ENCODE results near the gene ITPR3. TPM values are rescaled to one million over a fixed set of nuclear protein-coding genes. Genes with fewer than 3 reads are reported as not detected.
A peak's percentile ranks its signal among the peaks of the same experiment; 100 is the strongest.

ITPR3 gene
- total RNA-seq, 2 donors from 2014 or later = 29.6 to 33.3 TPM

GRCh38 chr6:33668328-33668727 lies 47.2 kb downstream of the ITPR3 start:
- Histone ChIP-seq H3K27me3 (ENCODE audit: control insufficient read depth, insufficient read depth, low read length, poor library complexity, severe bottlenecking) (no peaks in the 10 kb centered on the region), H3K4me3 (ENCODE audit: low read length) (no peak overlapping the region), H3K36me3 (ENCODE audit: control insufficient read depth, insufficient read depth, low read length) (peaks cover 4% of the 10 kb centered on the region), H3K9ac (ENCODE audit: extremely low read depth, low read length, poor library complexity, severe bottlenecking) (no peak overlapping the region), H3K27ac (ENCODE audit: low read depth, low read length) (no peak overlapping the region), H3K4me1 (ENCODE audit: control insufficient read depth, insufficient read depth, low read length) (no peaks in the 10 kb centered on the region), H3K9me3 (ENCODE audit: control insufficient read depth, low read length) (no peaks in the 10 kb centered on the region)
- WGBS, 2 experiments (ENCODE audit: insufficient coverage in 1 of 2, insufficient read length in 1 of 2) = 93% methylated on average over 7 to 8 of the region's 8 CpGs
- H3K4me3 Mint-ChIP-seq = no peak overlapping the region
- H3K9me3 Mint-ChIP-seq = no peaks in the 10 kb centered on the region
- peaks cover 32% of the 10 kb centered on the region for H3K36me3 Mint-ChIP-seq (ENCODE audit: low read depth)
- H3K4me1 Mint-ChIP-seq = no peaks in the 10 kb centered on the region
- no peak for DNase-seq
- TF ChIP-seq CTCF (conservative IDR thresholded peaks at IDR 0.05) = no peak
- H3K27me3 Mint-ChIP-seq (ENCODE audit: insufficient read depth) = no peaks in the 10 kb centered on the region
- H3K27ac Mint-ChIP-seq = no peak overlapping the region

GRCh38 chr6:33668914-33669313 lies 47.8 kb downstream of the ITPR3 start:
- no peak overlapping the region for H3K9ac ChIP-seq (ENCODE audit: extremely low read depth, low read length, poor library complexity, severe bottlenecking)
- WGBS, 2 experiments (ENCODE audit: insufficient coverage in 1 of 2, insufficient read length in 1 of 2) = 80 to 86% methylated on average over 11 to 17 of the region's 17 CpGs
- Mint-ChIP-seq H3K4me1 (no peaks in the 10 kb centered on the region), H3K27me3 (ENCODE audit: insufficient read depth) (no peaks in the 10 kb centered on the region), H3K4me3 (no peak overlapping the region), H3K9me3 (no peaks in the 10 kb centered on the region), H3K36me3 (ENCODE audit: low read depth) (peaks cover 36% of the 10 kb centered on the region), H3K27ac (no peak overlapping the region)
- H3K27me3 ChIP-seq (ENCODE audit: control insufficient read depth, insufficient read depth, low read length, poor library complexity, severe bottlenecking) = no peaks in the 10 kb centered on the region
- H3K4me1 ChIP-seq (ENCODE audit: control insufficient read depth, insufficient read depth, low read length) = no peaks in the 10 kb centered on the region
- no peak overlapping the region for H3K27ac ChIP-seq (ENCODE audit: low read depth, low read length)
- H3K36me3 ChIP-seq (ENCODE audit: control insufficient read depth, insufficient read depth, low read length) = peaks cover 8% of the 10 kb centered on the region
- TF ChIP-seq CTCF (conservative IDR thresholded peaks at IDR 0.05) = no peak
- no peaks in the 10 kb centered on the region for H3K9me3 ChIP-seq (ENCODE audit: control insufficient read depth, low read length)
- peak; percentile 70 for DNase-seq
- H3K4me3 ChIP-seq (ENCODE audit: low read length) = no peak overlapping the region

GRCh38 chr6:33670086-33670660 lies 49.1 kb downstream of the ITPR3 start:
- Mint-ChIP-seq H3K9me3 (no peaks in the 10 kb centered on the region), H3K4me1 (no peaks in the 10 kb centered on the region), H3K36me3 (ENCODE audit: low read depth) (peaks cover 40% of the 10 kb centered on the region), H3K4me3 (no peak overlapping the region), H3K27me3 (ENCODE audit: insufficient read depth) (no peaks in the 10 kb centered on the region), H3K27ac (no peak overlapping the region)
- Histone ChIP-seq H3K9me3 (ENCODE audit: control insufficient read depth, low read length) (no peaks in the 10 kb centered on the region), H3K27me3 (ENCODE audit: control insufficient read depth, insufficient read depth, low read length, poor library complexity, severe bottlenecking) (no peaks in the 10 kb centered on the region), H3K4me1 (ENCODE audit: control insufficient read depth, insufficient read depth, low read length) (no peaks in the 10 kb centered on the region), H3K9ac (ENCODE audit: extremely low read depth, low read length, poor library complexity, severe bottlenecking) (no peak overlapping the region), H3K36me3 (ENCODE audit: control insufficient read depth, insufficient read depth, low read length) (peaks cover 8% of the 10 kb centered on the region), H3K4me3 (ENCODE audit: low read length) (no peak overlapping the region), H3K27ac (ENCODE audit: low read depth, low read length) (no peak overlapping the region)
- DNase-seq = no peak
- WGBS, 2 experiments (ENCODE audit: insufficient coverage in 1 of 2, insufficient read length in 1 of 2) = 94 to 96% methylated on average over 17 to 21 of the region's 21 CpGs
- TF ChIP-seq CTCF (conservative IDR thresholded peaks at IDR 0.05) = no peak

Data from endodermal cell (in vitro differentiated cells).